ENCODE results near the gene WRNIP1. TPM values are rescaled to one million over a fixed set of nuclear protein-coding genes. Genes with fewer than 3 reads are reported as not detected.

WRNIP1 gene
- total RNA-seq: 10 to 100 TPM; 49.9 to 53.7 TPM

GRCh38 chr6:2765166-2765895, at the start of gene WRNIP1:
Gene WRNIP1 (plus strand): TSS chr6:2765393. CDS start chr6:2765623, 230 bp downstream.
- no peaks in the 10 kb centered on the region for H3K27me3 ChIP-seq

GRCh38 chr6:2715737-2716136, 49.5 kb upstream of the WRNIP1 start:
- peak; percentile 45 for DNase-seq
- intact Hi-C loops (cut with DNase I): no loop called here
- H3K9me3 ChIP-seq: no peaks in the 10 kb centered on the region
- no peaks in the 10 kb centered on the region for H3K4me1 ChIP-seq
- H3K36me3 ChIP-seq: no peaks in the 10 kb centered on the region
- TF ChIP-seq, protein P1, sequence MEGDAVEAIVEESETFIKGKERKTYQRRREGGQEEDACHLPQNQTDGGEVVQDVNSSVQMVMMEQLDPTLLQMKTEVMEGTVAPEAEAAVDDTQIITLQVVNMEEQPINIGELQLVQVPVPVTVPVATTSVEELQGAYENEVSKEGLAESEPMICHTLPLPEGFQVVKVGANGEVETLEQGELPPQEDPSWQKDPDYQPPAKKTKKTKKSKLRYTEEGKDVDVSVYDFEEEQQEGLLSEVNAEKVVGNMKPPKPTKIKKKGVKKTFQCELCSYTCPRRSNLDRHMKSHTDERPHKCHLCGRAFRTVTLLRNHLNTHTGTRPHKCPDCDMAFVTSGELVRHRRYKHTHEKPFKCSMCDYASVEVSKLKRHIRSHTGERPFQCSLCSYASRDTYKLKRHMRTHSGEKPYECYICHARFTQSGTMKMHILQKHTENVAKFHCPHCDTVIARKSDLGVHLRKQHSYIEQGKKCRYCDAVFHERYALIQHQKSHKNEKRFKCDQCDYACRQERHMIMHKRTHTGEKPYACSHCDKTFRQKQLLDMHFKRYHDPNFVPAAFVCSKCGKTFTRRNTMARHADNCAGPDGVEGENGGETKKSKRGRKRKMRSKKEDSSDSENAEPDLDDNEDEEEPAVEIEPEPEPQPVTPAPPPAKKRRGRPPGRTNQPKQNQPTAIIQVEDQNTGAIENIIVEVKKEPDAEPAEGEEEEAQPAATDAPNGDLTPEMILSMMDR (IDR thresholded peaks at IDR 0.05): no peak
- H3K4me3 ChIP-seq: no peak overlapping the region
- no peaks in the 10 kb centered on the region for H3K27me3 ChIP-seq
- no peak overlapping the region for H3K9ac ChIP-seq (ENCODE audit: low read depth in 2 of 2, low read length in 2 of 2)
- H3K27ac ChIP-seq: peak overlapping the region; percentile 52

More at GRCh38 chr6:2765166-2765895, at the start of gene WRNIP1:
- no peaks in the 10 kb centered on the region for H3K9me3 ChIP-seq
- H3K9ac ChIP-seq (ENCODE audit: low read depth in 2 of 2, low read length in 2 of 2): peak within 1 kb of the TSS; percentile 86 to 95
- H3K27ac ChIP-seq: peak within 1 kb of the TSS; percentile 99
- intact Hi-C loops (cut with DNase I): no loop called here
- H3K36me3 ChIP-seq: no peaks in the 10 kb centered on the region
- TF ChIP-seq, protein P1 (IDR thresholded peaks at IDR 0.05): peak; percentile 44
- peak within 1 kb of the TSS; percentile 78 for H3K4me3 ChIP-seq
- peak; percentile 97 for DNase-seq
- peaks cover 16% of the 10 kb centered on the region for H3K4me1 ChIP-seq

GRCh38 chr6:2716936-2717700, 48.1 kb upstream of the WRNIP1 start:
- TF ChIP-seq, protein P1 (IDR thresholded peaks at IDR 0.05): no peak
- Histone ChIP-seq H3K4me3 (no peak overlapping the region), H3K9ac (ENCODE audit: low read depth in 2 of 2, low read length in 2 of 2) (no peak overlapping the region), H3K27ac (peak overlapping the region; percentile 11), H3K4me1 (no peaks in the 10 kb centered on the region), H3K9me3 (no peaks in the 10 kb centered on the region), H3K36me3 (no peaks in the 10 kb centered on the region), H3K27me3 (no peaks in the 10 kb centered on the region)
- DNase-seq: no peak
- intact Hi-C loops (cut with DNase I): no loop called here

DNA sequence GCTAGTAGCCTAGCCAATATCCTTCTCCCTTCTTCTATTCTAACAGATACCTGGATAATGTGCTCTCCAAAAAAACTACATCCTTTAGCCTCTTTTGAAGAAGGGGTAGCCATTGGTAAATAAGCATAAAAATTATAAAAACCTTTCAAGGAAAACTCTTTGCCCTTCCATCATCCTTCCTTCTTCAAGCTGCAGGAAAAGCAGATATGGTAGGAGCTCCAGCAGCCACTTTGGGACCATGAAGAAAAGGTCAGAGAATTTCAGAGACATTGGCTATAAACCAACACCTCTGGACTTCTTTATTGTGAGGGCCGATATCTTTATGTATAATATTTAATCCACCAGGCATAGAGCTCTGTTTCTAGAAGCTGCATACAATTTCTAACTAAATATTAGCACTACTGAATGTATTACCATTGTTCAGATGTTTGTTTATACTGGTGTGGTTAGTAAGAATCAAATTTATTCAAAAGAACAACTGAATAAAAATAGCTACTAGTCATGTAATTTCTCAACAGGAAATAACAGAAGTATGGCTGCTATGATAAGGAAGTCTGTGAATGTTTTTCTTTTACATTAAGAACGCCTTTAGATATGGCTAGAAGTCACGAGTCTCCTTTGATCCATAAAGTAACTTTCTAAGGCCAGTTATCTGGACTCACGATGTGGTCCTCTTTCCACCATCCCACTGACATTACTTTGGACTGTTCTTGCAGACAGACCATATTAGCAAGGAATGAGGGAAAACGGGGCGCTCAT, 46.7 kb upstream of the WRNIP1 start:
- Histone ChIP-seq H3K4me1 (no peaks in the 10 kb centered on the region), H3K9me3 (no peaks in the 10 kb centered on the region), H3K27me3 (no peaks in the 10 kb centered on the region), H3K9ac (ENCODE audit: low read depth in 2 of 2, low read length in 2 of 2) (no peak overlapping the region), H3K36me3 (no peaks in the 10 kb centered on the region), H3K27ac (no peak overlapping the region), H3K4me3 (no peak overlapping the region)
- intact Hi-C loops (cut with DNase I): no loop called here
- TF ChIP-seq, protein P1 (IDR thresholded peaks at IDR 0.05): no peak
- no peak for DNase-seq

DNA sequence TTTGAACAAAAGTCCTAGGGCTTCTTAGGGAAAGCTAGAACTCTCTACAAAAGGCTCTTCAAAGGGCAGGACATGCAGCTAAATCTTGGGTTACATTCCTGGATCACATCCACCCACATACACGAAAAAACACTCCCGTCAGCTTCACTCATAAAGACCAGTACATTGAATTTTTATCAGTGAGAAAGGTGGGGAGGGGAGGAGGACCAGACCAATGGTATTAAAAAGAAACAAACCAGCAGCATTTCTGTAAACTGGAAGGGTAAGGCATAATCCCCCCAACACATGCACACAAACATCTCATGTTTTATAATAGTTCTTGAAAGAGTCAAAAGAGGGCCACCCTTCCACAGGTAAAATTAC, 46.1 kb upstream of the WRNIP1 start:
- no peak overlapping the region for H3K9ac ChIP-seq (ENCODE audit: low read depth in 2 of 2, low read length in 2 of 2)
- TF ChIP-seq, protein P1 (IDR thresholded peaks at IDR 0.05): no peak

More for the DNA sequence above, 46.1 kb upstream of the WRNIP1 start:
- no peak overlapping the region for H3K4me3 ChIP-seq
- intact Hi-C loops (cut with DNase I): no loop called here
- no peaks in the 10 kb centered on the region for H3K4me1 ChIP-seq
- H3K9me3 ChIP-seq: no peaks in the 10 kb centered on the region
- H3K27ac ChIP-seq: no peak overlapping the region
- no peaks in the 10 kb centered on the region for H3K36me3 ChIP-seq
- no peaks in the 10 kb centered on the region for H3K27me3 ChIP-seq
- no peak for DNase-seq
